Pancreas (tissue), 10 donors: ENCODE data around the gene ILK. TPM values are rescaled to one million over a fixed set of nuclear protein-coding genes. Genes with fewer than 3 reads are reported as not detected.
A peak's percentile ranks its signal among the peaks of the same experiment; 100 is the strongest.

Experiments
- ATAC-seq, 4 donors: fragments of 200-7000 bp; cut with Tn5 transposase; one replicate each; pipeline versions ENCODE4 v1.8.0 to v1.9.1; 2020; ENCODE audit warnings: mild to moderate bottlenecking in 4 of 4, moderate library complexity in 4 of 4
- DNase-seq, 6 donors: peaks; one replicate each; pipeline ENCODE4 v3.0.0-alpha.2; 2020
- FAIRE-seq: peaks from 2 replicates; lab custom pipeline; 2012; peaks lifted over from hg19 to GRCh38; lab: Jason Lieb, UNC
- H3K27ac ChIP-seq, 4 donors: fragments of 200-600 bp; sonication (generic); 1 replicate in 3 of 4; 2 replicates in 1 of 4; pipeline versions ENCODE4 v1.5.0 to v1.8.0; 2020
- H3K27me3 ChIP-seq, 4 donors: fragments of 200-600 bp; one replicate each; pipeline ENCODE4 v1.8.0; 2021
- H3K36me3 ChIP-seq, 3 donors: fragments of 200-600 bp; sonication (generic) in 1 of 3; one replicate each; pipeline versions ENCODE4 v1.5.0 to v1.8.0; 2020 to 2021
- H3K4me1 ChIP-seq, 3 donors: fragments of 200-600 bp; one replicate each; pipeline ENCODE4 v1.8.0; 2021
- H3K4me3 ChIP-seq, 4 donors: fragments of 200-600 bp; sonication (generic) in 2 of 4; one replicate each; pipeline versions ENCODE4 v1.5.0 to v1.8.0; 2020 to 2021
- H3K9me3 ChIP-seq, 4 donors: fragments of 200-600 bp; one replicate each; pipeline ENCODE4 v1.8.0; 2021
- CTCF ChIP-seq, 4 donors: fragments of 200-600 bp; sonication (generic) in 3 of 4; IDR thresholded peaks; one replicate each; pipeline versions ENCODE4 v1.5.0 to v1.8.0; 2021; ENCODE audit warnings: antibody characterized with exemption in 4 of 4
- WGBS, 2 donors: extraction: QIAGEN DNeasy Blood & Tissue Kit; methylation state at CpG; one replicate each; pipeline ENCODE4 v1.1.7; 2013; 5-methylcytosine and 5-hydroxymethylcytosine counted together
- intact Hi-C, 3 donors: fragments of 100-400 bp; cut with DNase I; formaldehyde crosslinking; loops; one replicate each; pipeline versions ENCODE4 v1.11.1 to v1.14.2; 2022
- polyA plus RNA-seq, 2 donors: library from polyadenylated mRNA; stranded (reverse); fragments of 200-250 nt; gene quantifications; one replicate each; pipeline ENCODE4 v1.2.3, GENCODE V29; 2013
- total RNA-seq, 6 donors: library from RNA; stranded (reverse); fragmentation: NEBNext Ultra II Directional in 4 of 6; extraction: Animal tissue kit (Norgen Biotek cat#: 25700) in 4 of 6; gene quantifications; one replicate each; pipeline versions ENCODE4 v1.2.1 to v1.2.4, GENCODE V29; 2021 to 2023
- donor health status: healthy with polysubstance abuse.
- donor health status: DM: no; HTN: no; CAD: no; lungs with moderate emphysema.
- donor health status: DM: no; HTN: no; CAD: no.
- donor health status: control.
- donor health status: control.
- donor health status: Bipolar disorder and iron deficiency.
- donor health status: DM: yes; HTN: yes; CAD: no.
- donor health status: DM: no; HTN: no; CAD: no.
- donor health status: DM: no; HTN: no; CAD: no.
- donor health status: DM: yes; HTN: yes; CAD: no.

Gene ILK
- total and polyA plus RNA-seq, 8 donors, result 47.9 to 137 (median 70.4) TPM

- DNase-seq, result no peak
- Histone ChIP-seq H3K27ac (peak overlapping the region; percentile 65 to 93 (median 80)), H3K27me3 (no peaks in the 10 kb centered on the region), H3K36me3 (peaks cover 9 to 33% (median 23%) of the 10 kb centered on the region in 3 donors), H3K4me1 (peaks cover 21 to 44% (median 24%) of the 10 kb centered on the region in 3 donors), H3K4me3 (peak overlapping the region in 2 of 4 donors; percentile 18 to 93), H3K9me3 (no peaks in the 10 kb centered on the region)
- no peak for ATAC-seq
- intact Hi-C loops, result no loop called here
- no peak for TF ChIP-seq CTCF (IDR thresholded peaks at IDR 0.05)
- no peak for FAIRE-seq
Measured at GRCh38 chr11:6607190-6607795, 3.7 kb downstream of the ILK start.

- Histone ChIP-seq H3K27me3 (no peaks in the 10 kb centered on the region), H3K4me1 (peaks cover 20 to 41% (median 26%) of the 10 kb centered on the region in 3 donors), H3K4me3 (no peak overlapping the region), H3K27ac (peak overlapping the region in 2 of 4 donors; percentile 83 to 93), H3K36me3 (peaks cover 9 to 33% (median 23%) of the 10 kb centered on the region in 3 donors), H3K9me3 (no peaks in the 10 kb centered on the region)
- 83 to 84% methylated on average over 9 of the region's 9 CpGs for WGBS, 2 donors
- FAIRE-seq (no peak), ATAC-seq (no peak), DNase-seq (peak in 2 of 6 donors; percentile 15 to 37)
- intact Hi-C loops, result no loop called here
- no peak for TF ChIP-seq CTCF (IDR thresholded peaks at IDR 0.05)
Measured at GRCh38 chr11:6608011-6608410, 4.4 kb downstream of the ILK start.

GRCh38 chr11:6608726-6609501, 5.3 kb downstream of the ILK start:
- DNase-seq (peak in 2 of 6 donors; percentile 11 to 26), ATAC-seq (no peak), FAIRE-seq (no peak)
- TF ChIP-seq CTCF (IDR thresholded peaks at IDR 0.05), result no peak
- Histone ChIP-seq H3K9me3 (no peaks in the 10 kb centered on the region), H3K27me3 (no peaks in the 10 kb centered on the region), H3K27ac (no peak overlapping the region), H3K4me3 (no peak overlapping the region), H3K4me1 (peaks cover 20 to 48% (median 32%) of the 10 kb centered on the region in 3 donors), H3K36me3 (peaks cover 9 to 33% (median 23%) of the 10 kb centered on the region in 3 donors)
- intact Hi-C loops, result no loop called here
- 86 to 89% methylated on average over 14 of the region's 14 CpGs for whole genome bisulfite sequencing, 2 donors

- no peaks in the 10 kb centered on the region for H3K27me3 ChIP-seq
- H3K27ac ChIP-seq, result no peak overlapping the region
- 70 to 74% methylated on average over 8 of the region's 8 CpGs for WGBS, 2 donors
- peaks cover 20 to 48% (median 32%) of the 10 kb centered on the region in 3 donors for H3K4me1 ChIP-seq
- no peak for DNase-seq
- peaks cover 9 to 33% (median 23%) of the 10 kb centered on the region in 3 donors for H3K36me3 ChIP-seq
- H3K9me3 ChIP-seq, result no peaks in the 10 kb centered on the region
- ATAC-seq, result no peak
- intact Hi-C loops, result loop anchor here in 1 of 3 donors (10.0 kb wide), 1 partner anchor 75 kb away; the partner anchor contains the start of gene MRPL17
- TF ChIP-seq CTCF (IDR thresholded peaks at IDR 0.05), result no peak
- no peak overlapping the region for H3K4me3 ChIP-seq
- no peak for FAIRE-seq
Measured at GRCh38 chr11:6609502-6610015, 6.0 kb downstream of the ILK start.
